ENCODE data around the gene BABAM1. TPM values are rescaled to one million over a fixed set of nuclear protein-coding genes. Genes with fewer than 3 reads are reported as not detected.
"Not testable (repeated sequence)": the region's sequence is repeated elsewhere in the genome, so short reads cannot be mapped to it uniquely, and the experiment has no call there.

Gene BABAM1
- total RNA-seq, 3 donors from 2014 or later (not counting 1 experiment from before 2014, with no cell fraction given), result 106 to 127 (median 106) TPM

GRCh38 chr19:17264641-17264979 lies 2.6 kb upstream of the BABAM1 start, which contains the start of gene USHBP1:
Gene USHBP1 (minus strand): TSS chr19:17264745. CDS start chr19:17264299, 446 bp downstream.
- Mint-ChIP-seq H3K27ac (no peak within 1 kb of the TSS), H3K36me3 (no peaks in the 10 kb centered on the region), H3K27me3 (ENCODE audit: low read depth in 2 of 2) (peaks cover 0 to 3% of the 10 kb centered on the region in 2 donors), H3K4me3 (no peak within 1 kb of the TSS), H3K9me3 (no peaks in the 10 kb centered on the region), H3K4me1 (peaks cover 21 to 22% of the 10 kb centered on the region in 2 donors)
- DNase-seq (no peak), ATAC-seq (no peak)
- no peak within 1 kb of the TSS for H3K27ac ChIP-seq (ENCODE audit: low read length)
- no peak within 1 kb of the TSS for H3K4me3 ChIP-seq (ENCODE audit: low read length)
- peaks cover 1% of the 10 kb centered on the region for H3K36me3 ChIP-seq (ENCODE audit: control insufficient read depth, insufficient read depth, low read length)
- intact Hi-C loops (cut with micrococcal nuclease), result no loop called here
- WGBS (ENCODE audit: insufficient coverage), result 27% methylated on average over 5 of the region's 5 CpGs
- H3K27me3 ChIP-seq (ENCODE audit: control insufficient read depth, insufficient read depth, low read length), result no peaks in the 10 kb centered on the region
- H3K4me1 ChIP-seq (ENCODE audit: control insufficient read depth, insufficient read depth, low read length), result peaks cover 27% of the 10 kb centered on the region
- H3K9me3 ChIP-seq (ENCODE audit: control insufficient read depth, insufficient read depth, low read length), result no peaks in the 10 kb centered on the region
- no peak for TF ChIP-seq CTCF (IDR thresholded peaks at IDR 0.05)

- Histone ChIP-seq H3K27ac (ENCODE audit: low read length) (no peak overlapping the region), H3K36me3 (ENCODE audit: control insufficient read depth, insufficient read depth, low read length) (peaks cover 6% of the 10 kb centered on the region), H3K9me3 (ENCODE audit: control insufficient read depth, insufficient read depth, low read length) (no peaks in the 10 kb centered on the region), H3K4me1 (ENCODE audit: control insufficient read depth, insufficient read depth, low read length) (peaks cover 25% of the 10 kb centered on the region), H3K4me3 (ENCODE audit: low read length) (no peak overlapping the region), H3K27me3 (ENCODE audit: control insufficient read depth, insufficient read depth, low read length) (no peaks in the 10 kb centered on the region)
- H3K27ac Mint-ChIP-seq, result no peak overlapping the region
- H3K27me3 Mint-ChIP-seq (ENCODE audit: low read depth in 2 of 2), result no peaks in the 10 kb centered on the region
- intact Hi-C loops (cut with micrococcal nuclease), result loop anchor here (5.0 kb wide), 1 partner anchor 39 kb away; the partner anchor contains the start of gene OCEL1
- no peak for TF ChIP-seq CTCF (IDR thresholded peaks at IDR 0.05)
- no peaks in the 10 kb centered on the region for H3K9me3 Mint-ChIP-seq
- DNase-seq (no peak), ATAC-seq (no peak)
- no peak overlapping the region for H3K4me3 Mint-ChIP-seq
- peaks cover 16% of the 10 kb centered on the region in 2 donors for H3K4me1 Mint-ChIP-seq
- H3K36me3 Mint-ChIP-seq, result no peaks in the 10 kb centered on the region
- WGBS (ENCODE audit: insufficient coverage), result 92% methylated on average over 6 of the region's 7 CpGs
Measured at GRCh38 chr19:17266026-17266425, 1.2 kb upstream of the BABAM1 start.

- Mint-ChIP-seq H3K27me3 (ENCODE audit: low read depth in 2 of 2) (no peaks in the 10 kb centered on the region), H3K27ac (peak overlapping the region; percentile 85), H3K4me3 (peak overlapping the region; percentile 88), H3K9me3 (no peaks in the 10 kb centered on the region), H3K36me3 (no peaks in the 10 kb centered on the region), H3K4me1 (peaks cover 15 to 16% of the 10 kb centered on the region in 2 donors)
- no peak for ATAC-seq
- Histone ChIP-seq H3K9me3 (ENCODE audit: control insufficient read depth, insufficient read depth, low read length) (no peaks in the 10 kb centered on the region), H3K36me3 (ENCODE audit: control insufficient read depth, insufficient read depth, low read length) (peaks cover 12% of the 10 kb centered on the region), H3K4me1 (ENCODE audit: control insufficient read depth, insufficient read depth, low read length) (peaks cover 24% of the 10 kb centered on the region), H3K27me3 (ENCODE audit: control insufficient read depth, insufficient read depth, low read length) (no peaks in the 10 kb centered on the region), H3K4me3 (ENCODE audit: low read length) (no peak overlapping the region), H3K27ac (ENCODE audit: low read length) (peak overlapping the region; percentile 27)
- WGBS (ENCODE audit: insufficient coverage), result 38% methylated on average over 10 of the region's 12 CpGs
- no peak for TF ChIP-seq CTCF (IDR thresholded peaks at IDR 0.05)
- intact Hi-C loops (cut with micrococcal nuclease), result loop anchor here (5.0 kb wide), 1 partner anchor 39 kb away; the partner anchor contains the start of gene OCEL1
- DNase-seq, result no peak
Measured at GRCh38 chr19:17266589-17266974, 661 bp upstream of the BABAM1 start.

- intact Hi-C loops (cut with micrococcal nuclease), result loop anchor here (5.0 kb wide), 1 partner anchor 41 kb away; the partner anchor contains the start of gene OCEL1
- H3K4me3 Mint-ChIP-seq, result peak overlapping the region; percentile 56
- DNase-seq (no peak), ATAC-seq (no peak)
- WGBS (ENCODE audit: insufficient coverage), result 97% methylated on average over 13 of the region's 13 CpGs
- Histone ChIP-seq H3K4me3 (ENCODE audit: low read length) (no peak overlapping the region), H3K27ac (ENCODE audit: low read length) (no peak overlapping the region), H3K27me3 (ENCODE audit: control insufficient read depth, insufficient read depth, low read length) (no peaks in the 10 kb centered on the region), H3K4me1 (ENCODE audit: control insufficient read depth, insufficient read depth, low read length) (peaks cover 24% of the 10 kb centered on the region), H3K36me3 (ENCODE audit: control insufficient read depth, insufficient read depth, low read length) (peaks cover 22% of the 10 kb centered on the region), H3K9me3 (ENCODE audit: control insufficient read depth, insufficient read depth, low read length) (no peaks in the 10 kb centered on the region)
- H3K4me1 Mint-ChIP-seq, result peaks cover 15 to 16% of the 10 kb centered on the region in 2 donors
- H3K27ac Mint-ChIP-seq, result no peak overlapping the region
- H3K27me3 Mint-ChIP-seq (ENCODE audit: low read depth in 2 of 2), result no peaks in the 10 kb centered on the region
- H3K36me3 Mint-ChIP-seq, result no peaks in the 10 kb centered on the region
- no peak for TF ChIP-seq CTCF (IDR thresholded peaks at IDR 0.05)
- H3K9me3 Mint-ChIP-seq, result no peaks in the 10 kb centered on the region
Measured at GRCh38 chr19:17268754-17269153, 1.5 kb downstream of the BABAM1 start.

GRCh38 chr19:17274892-17275291 lies 7.6 kb downstream of the BABAM1 start:
- H3K36me3 Mint-ChIP-seq; DNase-seq; H3K27ac Mint-ChIP-seq; H3K9me3 ChIP-seq (ENCODE audit: control insufficient read depth, insufficient read depth, low read length); H3K4me1 Mint-ChIP-seq; ATAC-seq; H3K27ac ChIP-seq (ENCODE audit: low read length); H3K9me3 Mint-ChIP-seq; H3K4me1 ChIP-seq (ENCODE audit: control insufficient read depth, insufficient read depth, low read length); H3K4me3 Mint-ChIP-seq; intact Hi-C loops (cut with micrococcal nuclease); H3K4me3 ChIP-seq (ENCODE audit: low read length); H3K27me3 Mint-ChIP-seq (ENCODE audit: low read depth in 2 of 2); H3K27me3 ChIP-seq (ENCODE audit: control insufficient read depth, insufficient read depth, low read length): not testable (repeated sequence)
- WGBS (ENCODE audit: insufficient coverage), result 100% methylated on average over 2 of the region's 3 CpGs
- peaks cover 55% of the 10 kb centered on the region for H3K36me3 ChIP-seq (ENCODE audit: control insufficient read depth, insufficient read depth, low read length)
